ENCODE data around the gene GNRHR.
"Not testable (repeated sequence)": the region's sequence is repeated elsewhere in the genome, so short reads cannot be mapped to it uniquely, and the experiment has no call there.

GNRHR gene

DNA sequence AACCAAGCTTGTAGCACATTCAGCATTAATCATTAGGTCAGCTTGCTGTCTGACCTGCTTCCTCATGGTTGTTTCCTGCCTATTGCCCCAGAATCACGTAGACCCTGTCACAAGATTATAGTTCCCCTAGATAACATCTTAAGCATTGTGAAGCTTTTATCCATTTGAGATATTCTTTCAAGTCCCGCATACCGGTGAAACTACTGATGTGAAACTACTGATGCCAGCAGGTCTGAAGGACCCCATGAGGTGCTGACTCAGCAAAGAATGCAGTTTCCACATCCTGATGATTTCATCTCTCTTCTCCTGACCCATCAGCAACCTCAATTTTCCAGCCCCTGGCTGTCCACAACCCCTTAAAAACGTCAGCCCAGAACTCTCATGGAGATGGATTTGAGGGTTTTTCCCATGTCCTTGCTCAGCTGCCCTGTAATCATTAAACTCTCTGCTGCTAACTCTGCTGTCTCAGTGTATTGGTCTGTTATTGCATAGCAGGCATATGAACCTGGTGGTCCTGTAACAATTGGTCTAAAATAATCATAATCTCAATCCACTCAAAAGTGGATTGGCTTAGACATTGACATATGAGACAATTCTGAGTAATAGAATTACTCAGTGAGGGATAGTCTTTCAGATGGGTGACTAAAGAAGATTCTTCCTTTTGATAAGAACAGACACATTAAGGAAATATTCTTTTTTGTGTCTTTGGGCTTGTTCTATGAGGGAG lies 26.9 kb downstream of the GNRHR start:
- DNase-seq (ENCODE audit: low read depth, low spot score): no peak

DNA sequence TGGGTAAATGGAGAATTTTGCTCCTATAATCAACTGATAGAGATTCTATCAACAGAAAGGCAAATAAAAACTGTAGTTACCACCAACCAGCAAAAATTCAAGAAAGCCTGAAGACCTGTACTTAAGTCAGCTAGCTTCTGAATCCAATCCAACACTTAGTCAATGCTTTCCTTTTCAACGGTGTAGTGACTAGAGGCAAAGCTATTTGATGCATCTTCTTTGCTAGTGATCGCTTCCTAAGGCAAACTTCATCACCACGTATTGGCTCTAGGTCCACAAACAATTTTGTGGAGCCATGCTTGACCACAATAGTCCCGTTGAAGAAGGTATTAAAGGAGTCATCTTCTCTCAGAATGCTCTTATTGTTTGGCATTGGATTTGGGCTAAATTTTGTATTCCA lies 28.2 kb downstream of the GNRHR start:
- DNase-seq (ENCODE audit: low read depth, low spot score): no peak

DNA sequence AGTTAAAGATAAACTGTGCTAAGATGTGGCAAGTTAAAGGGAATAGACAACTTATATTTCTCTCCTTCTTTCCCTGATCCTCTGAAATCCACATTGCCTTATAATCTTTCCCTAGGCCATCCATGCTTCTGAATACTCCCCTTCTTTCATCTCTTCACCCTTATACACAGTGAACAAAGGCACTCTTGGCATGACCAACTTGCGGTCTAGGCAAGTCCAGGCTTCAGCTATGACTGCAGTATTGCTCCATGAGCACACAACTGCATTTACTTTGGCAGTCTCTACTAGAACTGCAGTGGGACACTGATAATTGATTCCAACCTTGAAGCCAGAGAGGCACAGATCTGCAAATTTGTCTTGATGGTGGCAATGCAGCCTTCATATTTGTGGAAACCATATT lies 29.1 kb downstream of the GNRHR start:
- no peak for DNase-seq (ENCODE audit: low read depth, low spot score)

DNA sequence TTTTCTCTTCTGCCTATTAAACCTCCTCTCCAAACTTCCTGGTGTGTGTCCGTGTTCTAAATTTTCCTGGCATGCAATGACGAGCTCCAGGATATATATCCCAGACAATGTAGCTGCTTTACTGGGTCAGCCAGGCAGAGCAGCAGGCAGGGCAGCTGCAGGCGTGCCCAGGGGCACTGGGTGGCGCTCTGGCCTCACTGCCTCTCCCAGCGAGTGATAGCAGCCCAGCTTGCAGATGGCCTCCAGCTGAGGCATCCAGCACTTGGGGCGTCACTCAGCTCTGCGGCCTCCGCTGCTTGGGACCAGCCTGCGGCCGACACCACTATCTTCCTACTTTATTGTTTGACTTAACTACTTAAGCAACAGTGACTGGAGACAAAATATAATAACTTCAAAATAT lies 30.2 kb downstream of the GNRHR start:
- no peak for DNase-seq (ENCODE audit: low read depth, low spot score)

DNA sequence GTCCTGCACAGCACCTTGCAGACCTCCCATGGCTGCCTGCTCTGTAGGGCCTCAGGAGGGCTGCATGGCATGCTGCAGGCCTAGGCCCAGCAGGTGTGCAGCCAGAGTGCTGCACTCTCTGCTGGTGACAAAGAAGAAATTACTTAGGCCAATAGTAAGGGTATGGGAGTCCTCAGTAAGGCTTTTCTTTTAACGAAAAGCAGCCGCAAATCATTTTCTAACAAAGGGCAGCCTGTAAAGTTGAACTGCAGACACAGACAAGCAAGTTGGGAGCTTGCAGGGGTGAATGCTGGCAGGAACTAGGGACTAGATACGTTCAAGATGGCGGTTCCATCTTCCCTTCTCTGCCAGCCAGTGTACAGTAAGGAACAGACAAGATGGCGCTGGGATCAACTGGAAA lies 30.8 kb downstream of the GNRHR start:
- no peak for DNase-seq (ENCODE audit: low read depth, low spot score)

DNA sequence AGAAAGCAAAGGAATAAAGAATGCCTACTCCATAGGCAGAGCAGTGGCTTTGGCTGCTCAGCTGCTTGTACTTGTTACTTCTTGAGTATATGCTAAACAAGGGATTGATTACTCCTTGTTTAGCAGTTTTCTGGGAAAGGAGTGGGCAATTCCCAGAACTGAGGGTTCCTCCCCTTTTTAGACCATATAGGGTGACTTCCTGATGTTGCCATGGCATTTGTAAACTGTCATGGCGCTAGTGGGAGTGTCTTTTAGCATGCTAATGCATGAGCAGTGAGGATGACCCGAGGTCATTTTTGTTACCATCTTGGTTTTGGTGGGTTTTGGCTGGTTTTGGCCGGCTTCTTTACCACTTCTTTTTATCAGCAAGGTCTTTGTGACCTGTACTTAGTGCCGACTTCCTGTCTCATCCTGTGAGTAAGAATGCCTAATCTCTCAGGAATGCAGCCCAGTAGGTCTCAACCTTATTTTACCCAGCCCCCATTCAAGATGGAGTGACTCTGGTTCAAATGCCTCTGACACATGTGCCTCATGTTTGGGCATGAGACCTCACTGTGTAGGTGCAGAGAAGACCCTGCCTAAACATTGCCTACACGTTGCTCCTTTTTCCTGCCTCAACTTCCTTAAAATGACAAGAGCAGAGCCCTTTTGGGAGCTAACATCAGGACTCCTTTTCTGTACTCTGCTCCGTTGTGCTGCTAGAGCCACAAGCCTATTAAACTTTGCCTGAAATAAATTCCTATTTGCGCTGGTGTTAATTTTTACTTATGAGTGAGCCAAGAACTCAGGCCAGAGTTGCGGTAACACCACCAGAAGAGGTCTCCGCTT lies 32.2 kb downstream of the GNRHR start:
- no peak for DNase-seq (ENCODE audit: low read depth, low spot score)

DNA sequence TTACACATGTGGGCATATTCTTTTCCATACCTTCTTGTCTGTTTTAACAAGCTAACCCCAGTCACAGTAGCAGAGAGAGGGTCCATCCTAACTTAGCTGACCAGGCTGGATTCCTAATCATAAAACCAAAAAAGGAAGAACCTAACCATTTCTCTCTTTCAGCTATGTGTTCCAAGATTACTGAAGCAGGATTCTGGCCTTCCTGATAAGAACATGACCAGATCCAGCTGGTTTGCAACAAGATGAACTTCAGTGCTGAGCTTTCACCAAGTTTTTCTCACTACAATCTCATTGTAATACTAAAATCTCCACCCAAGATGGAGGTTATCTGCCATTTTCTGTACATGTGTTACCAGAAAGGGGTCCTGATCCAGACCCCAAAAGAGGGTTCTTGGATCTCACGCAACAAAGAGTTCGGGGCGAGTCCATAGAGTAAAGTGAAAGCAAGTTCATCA lies 32.8 kb downstream of the GNRHR start:
- no peak for DNase-seq (ENCODE audit: low read depth, low spot score)

DNA sequence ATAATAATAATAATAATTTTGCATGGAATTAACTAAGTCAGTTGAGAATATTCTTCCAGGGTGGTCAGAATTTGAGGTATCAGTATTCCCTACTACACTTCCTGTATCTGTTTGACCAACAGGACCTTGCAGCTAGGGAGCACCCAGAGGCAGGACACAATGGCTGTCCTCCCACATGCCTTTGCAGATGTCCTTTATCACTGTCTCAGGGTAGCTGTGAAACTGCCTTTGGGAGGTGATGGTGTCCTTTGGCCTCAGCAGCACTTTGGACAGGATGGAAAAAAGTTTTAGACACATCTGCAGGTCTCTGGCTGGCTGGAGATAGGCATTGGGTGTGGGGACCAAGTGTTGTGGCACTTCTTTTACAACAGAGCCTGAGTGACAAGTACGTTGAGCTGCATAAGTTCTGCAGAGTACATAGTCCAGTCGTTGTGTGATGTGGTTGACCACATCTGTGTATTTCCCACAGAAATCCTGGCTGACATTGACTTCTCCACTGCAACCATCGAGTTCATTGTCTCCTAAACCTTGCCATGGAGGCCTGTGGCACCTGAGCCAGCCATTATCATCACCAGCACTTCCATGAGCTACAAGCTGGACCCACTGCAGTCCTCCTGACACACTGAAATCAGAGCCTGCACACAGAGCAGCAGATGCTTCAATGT lies 34.1 kb downstream of the GNRHR start:
- no peak for DNase-seq (ENCODE audit: low read depth, low spot score)

DNA sequence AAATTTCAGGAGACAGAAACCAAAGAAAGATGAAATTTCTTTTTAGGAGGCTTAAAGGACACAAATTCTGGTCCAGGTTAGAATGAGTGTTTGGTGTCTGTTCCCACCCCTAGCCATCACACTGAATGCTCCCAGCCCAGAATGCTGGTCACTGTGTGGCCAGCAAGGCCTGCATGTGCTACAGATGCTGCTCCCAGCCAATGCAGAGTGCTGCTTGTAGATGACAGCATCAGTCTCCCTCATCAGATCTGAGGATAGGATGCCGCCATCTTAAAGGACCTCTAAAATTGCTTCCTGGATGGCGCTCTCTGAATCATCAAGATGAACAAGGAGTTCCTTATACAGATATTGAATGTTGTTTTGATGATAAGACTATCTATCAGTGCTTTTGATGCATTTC lies 35.3 kb downstream of the GNRHR start:
- no peak for DNase-seq (ENCODE audit: low read depth, low spot score)

DNA sequence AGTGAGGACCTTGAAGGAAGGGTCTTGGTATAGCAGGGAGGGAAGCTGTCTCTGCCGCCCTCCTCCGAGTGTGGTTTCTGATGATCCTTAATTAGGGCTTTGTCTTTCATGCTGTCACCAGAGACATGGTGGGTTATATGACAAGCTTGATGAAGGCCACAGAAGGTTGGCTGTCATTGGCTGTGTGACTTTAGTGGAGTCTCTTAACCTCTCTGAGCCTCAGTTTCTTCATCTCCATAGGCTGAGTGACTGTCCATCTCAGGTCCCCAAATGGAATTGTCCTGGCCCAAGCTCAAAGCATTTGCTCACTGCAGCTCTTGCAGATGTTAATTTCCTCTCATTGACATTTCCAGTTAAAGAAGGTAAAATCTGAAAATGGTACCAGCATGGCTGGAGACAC lies 36.6 kb downstream of the GNRHR start:
- DNase-seq (ENCODE audit: low read depth, low spot score): no peak

DNA sequence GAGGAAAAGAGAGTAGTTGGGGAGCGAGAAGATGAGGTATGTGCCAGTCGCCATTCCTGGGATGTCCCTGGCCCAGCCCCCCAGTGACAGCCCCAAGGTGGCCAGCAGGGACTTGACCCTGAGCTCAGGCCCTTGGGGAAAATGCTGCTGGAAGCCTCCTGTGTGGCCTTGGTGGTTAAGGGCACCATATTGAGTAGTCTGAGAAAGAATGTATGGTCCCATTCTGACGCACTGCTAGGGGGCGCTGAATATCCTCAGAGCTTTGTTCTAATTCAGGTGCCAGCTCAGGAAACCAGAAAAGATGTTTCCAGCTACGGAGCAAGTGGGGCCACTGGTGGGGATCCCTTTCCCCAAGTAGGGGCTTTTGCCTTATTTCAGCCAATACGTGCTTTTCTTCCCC lies 39.2 kb downstream of the GNRHR start:
- no peak for DNase-seq (ENCODE audit: low read depth, low spot score)

DNA sequence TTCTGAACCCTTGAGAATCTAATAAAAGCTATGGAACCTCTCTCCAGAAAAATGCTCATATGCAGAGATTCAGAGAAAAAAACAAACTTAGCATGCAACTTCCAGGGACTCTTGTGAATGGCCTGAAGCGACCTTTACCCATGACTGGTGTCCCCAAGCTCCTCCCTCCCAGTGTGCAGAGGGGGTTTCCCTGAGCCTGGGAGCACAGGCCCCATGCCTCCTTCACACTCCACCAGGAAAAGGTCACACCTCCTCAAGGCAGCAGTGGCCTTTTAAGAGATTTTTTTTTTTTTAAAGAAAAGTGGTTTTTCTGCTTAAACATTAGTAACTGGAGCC lies 40.0 kb downstream of the GNRHR start:
- DNase-seq (ENCODE audit: low read depth, low spot score): no peak

DNA sequence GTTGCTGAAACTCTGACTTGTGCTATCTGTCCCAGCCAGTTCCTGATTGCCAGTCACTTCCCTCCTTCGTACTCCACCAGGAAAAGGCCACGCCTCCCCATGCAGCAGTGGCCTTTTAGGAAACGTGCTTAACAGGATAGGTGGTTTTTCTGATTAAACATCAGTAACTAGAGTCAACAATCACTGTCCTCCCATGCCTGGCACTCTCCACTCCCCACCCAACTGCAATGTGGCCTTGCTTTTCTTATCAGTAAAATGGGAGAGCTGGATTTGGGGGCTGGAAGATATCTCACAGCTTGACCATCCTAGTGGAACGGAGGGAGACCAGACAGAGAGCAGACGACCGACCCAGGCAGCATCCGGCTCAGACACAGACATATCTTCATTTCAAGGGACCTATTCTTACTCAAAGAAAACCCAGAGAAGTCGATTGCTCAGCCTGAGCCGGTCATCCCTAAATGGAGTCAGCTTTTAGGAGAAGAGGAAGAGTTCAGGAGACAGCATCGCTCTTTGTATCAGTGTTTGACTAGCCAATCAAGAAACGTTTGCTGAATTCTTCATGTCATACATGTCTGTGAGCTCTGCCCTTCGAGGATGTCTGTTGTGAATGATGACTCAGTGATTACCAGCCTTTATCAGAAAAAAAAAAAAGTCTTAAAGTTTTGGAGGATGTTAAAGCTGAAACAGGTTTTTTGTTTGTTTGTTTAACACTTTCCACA lies 40.5 kb downstream of the GNRHR start:
- DNase-seq (ENCODE audit: low read depth, low spot score): no peak

DNA sequence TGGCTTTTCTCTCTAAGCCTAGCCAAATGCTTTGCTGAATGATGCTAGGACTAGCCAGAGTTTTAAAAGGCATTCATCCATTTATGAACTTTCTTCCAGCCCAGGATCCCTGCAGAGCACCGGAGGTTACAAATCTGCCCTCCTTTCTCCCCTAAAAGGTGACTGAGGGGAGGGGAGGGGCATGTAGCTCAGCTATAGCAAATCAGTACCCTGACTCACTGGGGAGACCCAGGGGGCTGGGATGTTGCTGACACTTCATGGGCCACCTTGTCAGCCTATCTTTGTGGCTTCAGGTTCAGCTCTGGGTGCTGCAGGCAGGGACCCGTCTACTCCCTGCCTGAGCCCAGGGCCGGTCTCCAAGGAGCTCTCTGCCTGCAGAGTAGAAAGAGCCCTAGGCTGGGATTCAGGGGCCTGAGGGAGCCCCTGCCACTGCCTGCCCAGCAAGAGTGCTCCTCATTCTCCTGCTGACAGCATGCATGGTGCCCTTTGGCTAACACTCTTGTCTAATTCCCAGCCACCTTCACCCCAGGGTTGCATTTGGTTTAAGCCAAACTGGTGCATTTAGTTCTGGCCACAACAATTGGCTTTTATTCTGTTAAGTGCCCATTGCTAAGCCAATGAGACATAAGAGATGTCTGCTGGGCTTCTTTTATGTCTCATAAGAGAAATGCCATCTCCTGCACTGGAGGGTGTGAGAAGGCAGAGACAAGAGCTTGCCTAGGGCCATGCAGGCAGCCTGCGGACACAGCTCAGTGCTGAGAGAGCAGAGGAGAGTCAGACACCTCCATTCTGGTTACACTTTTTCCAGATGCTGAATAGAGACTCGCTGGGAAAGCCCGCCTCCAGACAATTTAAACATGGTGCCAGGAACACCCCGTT lies 41.3 kb downstream of the GNRHR start:
- no peak for DNase-seq (ENCODE audit: low read depth, low spot score)

DNA sequence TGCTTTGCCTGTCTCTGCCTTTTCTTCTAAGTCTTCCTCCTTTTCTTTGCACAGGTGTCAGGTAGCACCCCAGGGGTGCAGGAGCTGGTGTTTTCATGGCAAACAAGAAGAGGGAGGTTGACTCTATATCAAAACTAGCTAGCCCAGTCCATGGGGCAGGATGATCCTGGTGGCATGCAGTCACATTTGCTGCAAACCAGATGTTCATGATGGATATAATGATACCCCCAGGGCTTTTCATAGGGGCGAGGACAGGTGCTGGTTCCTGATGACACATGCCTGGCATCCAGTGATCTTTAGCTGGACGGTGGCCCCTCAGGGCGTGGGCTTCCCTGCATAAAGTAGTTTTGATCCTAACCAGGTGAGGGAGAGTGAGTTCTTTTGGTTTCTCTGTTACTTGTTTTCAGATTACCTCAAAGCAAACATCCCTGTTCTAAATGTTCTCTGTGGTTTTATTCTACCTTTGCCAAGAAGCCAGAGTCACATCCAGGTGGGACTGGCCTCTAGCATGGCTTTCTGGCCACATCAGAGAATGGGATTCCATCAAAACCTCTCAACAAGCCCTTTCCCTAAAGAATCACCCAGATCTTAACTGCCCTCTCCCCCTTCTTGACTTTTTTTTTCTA lies 42.1 kb downstream of the GNRHR start:
- DNase-seq (ENCODE audit: low read depth, low spot score): no peak

DNA sequence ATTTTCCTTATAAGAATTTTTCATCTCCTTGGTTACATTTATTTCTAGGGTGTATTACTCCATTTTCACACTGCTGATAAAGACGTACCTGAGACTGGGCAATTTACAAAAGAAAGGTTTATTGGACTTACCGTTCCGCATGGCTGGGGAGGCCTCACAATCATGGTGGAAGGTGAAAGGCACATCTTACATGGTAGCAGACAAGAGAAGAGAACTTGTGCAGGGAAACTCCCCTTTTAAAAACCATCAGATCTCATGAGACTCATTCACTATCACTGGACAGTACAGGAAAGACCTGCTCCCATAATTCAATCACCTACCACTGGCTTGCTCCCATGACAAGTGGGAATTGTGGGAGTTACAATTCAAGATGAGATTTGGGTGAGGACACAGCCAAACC lies 47.5 kb downstream of the GNRHR start:
- not testable (repeated sequence) for DNase-seq (ENCODE audit: low read depth, low spot score)

DNA sequence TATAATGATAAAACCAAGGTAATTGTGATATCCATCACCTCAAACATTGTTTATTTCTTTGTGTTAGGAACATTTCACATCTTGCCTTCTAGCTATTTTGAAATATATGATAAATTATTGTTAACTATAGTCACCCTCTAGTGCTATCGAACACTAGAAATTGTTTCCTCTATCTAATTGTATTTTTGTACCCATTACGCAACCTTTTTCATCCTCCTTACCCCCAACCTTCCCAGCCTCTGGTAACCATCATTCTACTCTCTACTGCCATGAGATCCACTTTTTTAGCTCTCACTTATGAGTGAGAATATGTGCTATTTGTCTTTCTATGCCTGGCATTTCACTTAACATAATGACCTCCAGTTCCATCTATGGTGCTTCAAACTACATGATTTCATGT lies 49.3 kb downstream of the GNRHR start:
- DNase-seq (ENCODE audit: low read depth, low spot score): no peak

DNA sequence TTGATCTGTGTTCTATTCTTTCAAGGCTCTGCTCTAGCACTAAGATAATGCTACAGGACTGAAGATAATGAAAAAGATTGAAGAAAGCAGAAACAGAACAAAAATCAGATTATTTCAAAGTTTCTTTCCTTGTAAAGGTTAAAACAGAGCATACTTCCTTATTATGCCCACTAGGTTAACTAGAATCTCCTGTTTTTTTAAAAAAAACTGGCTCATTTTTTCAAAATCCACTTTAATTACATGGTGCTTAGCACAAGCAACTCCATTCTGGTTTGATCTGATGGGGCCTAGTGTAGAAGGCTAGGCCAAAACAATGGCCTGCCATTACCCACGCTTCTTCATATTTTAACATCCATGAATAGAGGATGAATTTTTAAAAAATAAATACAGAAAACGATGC lies 52.0 kb downstream of the GNRHR start:
- no peak for DNase-seq (ENCODE audit: low read depth, low spot score)

DNA sequence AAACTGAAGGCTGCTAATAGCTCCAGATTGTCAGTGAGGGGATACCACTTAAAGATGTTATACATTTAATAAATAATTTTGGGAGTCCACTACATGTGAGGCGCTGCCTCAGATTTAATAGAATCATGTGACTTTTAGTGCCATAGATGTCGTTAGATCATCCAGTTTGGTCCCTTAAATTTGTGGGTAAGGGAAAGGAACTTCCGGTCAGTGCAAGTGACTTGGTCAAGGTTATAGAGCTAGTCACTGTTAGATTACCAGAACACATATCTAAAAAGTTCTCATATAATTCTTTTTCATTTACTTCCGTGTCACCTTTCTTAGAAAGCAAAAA lies 52.7 kb downstream of the GNRHR start:
- no peak for DNase-seq (ENCODE audit: low read depth, low spot score)

DNA sequence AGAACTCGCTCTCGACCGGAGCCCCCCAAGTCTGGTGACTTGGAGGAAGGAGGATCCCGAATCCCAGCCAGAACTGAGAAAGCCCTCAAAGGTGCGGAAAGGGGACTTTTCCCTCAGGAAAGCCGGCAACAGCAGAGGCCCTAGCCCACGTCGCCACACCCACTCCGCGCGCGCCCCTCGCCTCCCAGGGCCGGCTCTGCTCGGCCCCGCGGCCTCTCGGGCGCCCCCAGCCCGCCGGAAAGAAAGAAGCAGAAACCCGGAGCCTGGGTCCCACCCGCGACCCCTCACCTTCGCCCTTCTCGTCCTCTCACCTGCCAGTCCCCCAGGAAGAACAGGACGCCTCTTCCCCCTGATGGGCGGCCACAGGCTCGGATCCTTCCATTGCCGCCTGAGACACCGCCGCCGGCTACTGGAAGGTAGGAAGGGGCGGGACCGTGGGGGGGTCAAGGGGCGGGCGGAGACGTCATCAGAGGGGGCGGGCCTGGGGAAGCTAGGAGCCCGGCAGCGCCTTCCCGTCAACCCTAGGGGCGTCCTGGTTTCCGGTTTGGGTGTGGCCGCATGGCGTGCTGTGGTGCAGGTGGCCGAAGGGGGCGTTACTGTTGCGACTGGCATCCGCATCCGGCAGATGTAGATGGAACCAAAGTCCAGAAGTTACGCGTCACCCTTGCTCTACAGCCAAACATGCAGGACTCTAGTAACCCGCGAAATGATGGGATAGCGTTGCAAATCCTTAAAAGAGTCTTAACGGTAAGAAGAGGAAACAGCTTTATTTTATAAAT lies 53.3 kb downstream of the GNRHR start, which contains the start of gene UBA6:
TSS of gene UBA6 (minus strand) at position 418 of the 779 bp plus-strand sequence. CDS start at position 382, 36 bp downstream.
- peak; percentile 80 for DNase-seq (ENCODE audit: low read depth, low spot score)

Measured in smooth muscle cell of the brain vasculature (primary cell).